K562 (cell line): ENCODE measurements around the gene PCNX3. TPM values are rescaled to one million over a fixed set of nuclear protein-coding genes. Genes with fewer than 3 reads are reported as not detected.

Source experiments
- CBX3 ChIP-seq, 2 experiments: IDR thresholded peaks; 1 replicate in 1 of 2; 2 replicates in 1 of 2; pipeline ENCODE4 v1.6.1; 2012; ENCODE audit warnings: inconsistent platforms in 2 of 2, low read length in 2 of 2, borderline replicate concordance in 1 of 2, control low read depth in 1 of 2
- EGR1 ChIP-seq: fragments of 450-650 bp; conservative IDR thresholded peaks from 2 replicates; pipeline ENCODE4 v1.6.1; 2017; ENCODE audit warnings: mild to moderate bottlenecking
- MIER1 ChIP-seq: fragments of 450-650 bp; IDR thresholded peaks from 2 replicates; pipeline ENCODE4 v1.6.1; 2016; ENCODE audit warnings: antibody characterized with exemption, mild to moderate bottlenecking, low read depth
- MTA3 ChIP-seq: fragments of 450-650 bp; formaldehyde crosslinking; IDR thresholded peaks from 2 replicates; pipeline ENCODE4 v1.6.1; 2017; ENCODE audit warnings: mild to moderate bottlenecking, borderline replicate concordance
- NONO ChIP-seq, 2 experiments: fragments of 200-400 bp in 1 of 2; fragments of 450-650 bp in 1 of 2; formaldehyde crosslinking in 1 of 2; IDR thresholded peaks; 2 replicates each; pipeline ENCODE4 v1.6.1; 2017; ENCODE audit warnings: low read depth in 2 of 2, mild to moderate bottlenecking in 2 of 2, moderate library complexity in 2 of 2, low read length in 1 of 2
- PHTF2 ChIP-seq: fragments of 250-450 bp; sonication (Bioruptor Pico); IDR thresholded peaks from 2 replicates; pipeline ENCODE4 v1.5.0; 2021; ENCODE audit warnings: mild to moderate bottlenecking
- PURB ChIP-seq: sonication (generic); formaldehyde crosslinking; IDR thresholded peaks from 2 replicates; pipeline ENCODE4 v1.9.0; 2021; ENCODE audit warnings: low read depth, mild to moderate bottlenecking, missing genetic modification reagents
- RBM14 ChIP-seq: fragments of 200-400 bp; formaldehyde crosslinking; IDR thresholded peaks from 2 replicates; pipeline ENCODE4 v1.6.1; 2018; ENCODE audit warnings: low read depth, mild to moderate bottlenecking, low read length, moderate library complexity, borderline replicate concordance; ENCODE audit not compliant: insufficient read depth
- SMAD1 ChIP-seq: fragments of 150-350 bp; IDR thresholded peaks from 2 replicates; pipeline ENCODE4 v1.6.1; 2014; ENCODE audit warnings: low read length, low read depth; ENCODE audit not compliant: partially characterized antibody
- TAF1 ChIP-seq: IDR thresholded peaks from 2 replicates; pipeline ENCODE4 v1.6.1; 2011; ENCODE audit warnings: mild to moderate bottlenecking, low read length, moderate library complexity; ENCODE audit not compliant: insufficient read depth, control insufficient read depth, severe bottlenecking; ENCODE audit errors: extremely low read depth
- ZZZ3 ChIP-seq: fragments of 450-650 bp; IDR thresholded peaks from 2 replicates; pipeline ENCODE4 v1.6.1; 2016; ENCODE audit warnings: antibody characterized with exemption, mild to moderate bottlenecking, moderate library complexity
- polyA plus RNA-seq, 8 experiments: library from polyadenylated mRNA; depleted of rRNA in 4 of 8; stranded (reverse) in 5 of 8; unstranded in 3 of 8; fragments of >200 nt; fragmentation: Nextera tagmentation in 2 of 8; fragmentation: Illumina TruSeq in 1 of 8; extraction: Ambion mirVana in 2 of 8; extraction: Trizol in 1 of 8; gene quantifications; 2 replicates each; pipeline versions ENCODE4 v1.2.1 to v1.2.3, GENCODE V29; 2011 to 2014; ENCODE audit warnings: inconsistent platforms in 1 of 8, missing spikeins in 1 of 8
- total RNA-seq, 7 experiments: library from RNA; depleted of rRNA in 6 of 7; stranded (reverse); fragments of >200 nt in 6 of 7; fragmentation: Illumina TruSeq in 2 of 7; extraction: Trizol in 2 of 7; gene quantifications; 2 replicates each; pipeline versions ENCODE4 v1.2.1 to v1.2.3, GENCODE V29; 2011 to 2021; ENCODE audit warnings: low replicate concordance in 1 of 7
- TF ChIP-seq, protein P1 (sequence below): fragments of 250-450 bp; sonication (Bioruptor Pico); IDR thresholded peaks from 2 replicates; pipeline ENCODE4 v1.4.0; 2020; ENCODE audit warnings: mild to moderate bottlenecking
- TF ChIP-seq, protein P2 (sequence below), 2 experiments: fragments of 450-650 bp; conservative IDR thresholded peaks; 2 replicates each; pipeline ENCODE4 v1.6.1; 2017; ENCODE audit warnings: mild to moderate bottlenecking in 2 of 2, moderate library complexity in 2 of 2
- TF ChIP-seq, protein P3 (sequence below): IDR thresholded peaks from 2 replicates; pipeline ENCODE4 v1.6.1; 2012; ENCODE audit warnings: low read depth, low read length, improper control_type of control experiment, borderline replicate concordance
- TF ChIP-seq, protein P4 (sequence below): fragments of 250-450 bp; sonication (Bioruptor Pico); IDR thresholded peaks from 2 replicates; pipeline ENCODE4 v1.5.0; 2021; ENCODE audit warnings: mild to moderate bottlenecking, borderline replicate concordance
- TF ChIP-seq, protein P5 (sequence below): fragments of 450-650 bp; IDR thresholded peaks from 2 replicates; pipeline ENCODE4 v1.6.1; 2014; ENCODE audit warnings: low read depth, mild to moderate bottlenecking, moderate library complexity, borderline replicate concordance

The PCNX3 gene
- total and polyA plus RNA-seq, 9 of the 15 experiments (the other 6 are each of a cell fraction or from before 2014, with no cell fraction given) = 0.11 to 47.8 (median 12.8) TPM

DNA sequence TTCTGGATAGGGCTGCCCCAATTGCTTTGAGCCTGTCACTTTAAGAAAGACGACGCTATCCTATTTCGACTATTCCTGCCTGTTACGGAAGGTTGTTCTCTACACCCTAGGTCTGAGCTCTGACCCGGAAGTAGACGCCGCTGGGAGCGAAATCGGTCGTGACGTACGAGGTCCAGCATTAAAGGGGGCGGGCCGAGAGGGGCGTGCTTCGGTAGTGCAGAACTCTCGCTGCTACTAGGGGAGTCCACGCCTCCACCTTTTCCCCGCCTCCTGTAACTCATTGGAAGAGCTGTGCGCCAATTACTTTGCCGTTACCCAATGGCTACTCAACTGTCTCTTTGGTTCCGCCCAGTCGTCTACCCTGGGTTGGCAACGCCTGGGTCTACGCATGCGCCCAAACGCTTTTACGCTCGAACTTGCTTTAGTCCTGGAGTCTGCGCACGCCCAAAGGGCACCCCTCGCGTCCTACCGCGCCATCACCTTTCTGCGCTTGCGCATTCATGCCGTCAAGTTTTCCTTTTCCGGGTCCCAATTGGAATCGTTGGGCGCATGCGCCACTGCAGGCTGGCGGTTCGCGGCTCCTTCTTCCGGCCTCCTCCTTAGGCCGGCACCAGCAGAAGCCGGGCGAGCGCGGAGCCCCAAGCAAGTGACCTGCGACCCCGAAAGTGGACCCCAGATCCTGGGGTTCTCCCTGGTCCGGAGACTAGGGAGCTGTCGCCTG, at the start of gene PCNX3 (continued):
- TF ChIP-seq, protein P1, sequence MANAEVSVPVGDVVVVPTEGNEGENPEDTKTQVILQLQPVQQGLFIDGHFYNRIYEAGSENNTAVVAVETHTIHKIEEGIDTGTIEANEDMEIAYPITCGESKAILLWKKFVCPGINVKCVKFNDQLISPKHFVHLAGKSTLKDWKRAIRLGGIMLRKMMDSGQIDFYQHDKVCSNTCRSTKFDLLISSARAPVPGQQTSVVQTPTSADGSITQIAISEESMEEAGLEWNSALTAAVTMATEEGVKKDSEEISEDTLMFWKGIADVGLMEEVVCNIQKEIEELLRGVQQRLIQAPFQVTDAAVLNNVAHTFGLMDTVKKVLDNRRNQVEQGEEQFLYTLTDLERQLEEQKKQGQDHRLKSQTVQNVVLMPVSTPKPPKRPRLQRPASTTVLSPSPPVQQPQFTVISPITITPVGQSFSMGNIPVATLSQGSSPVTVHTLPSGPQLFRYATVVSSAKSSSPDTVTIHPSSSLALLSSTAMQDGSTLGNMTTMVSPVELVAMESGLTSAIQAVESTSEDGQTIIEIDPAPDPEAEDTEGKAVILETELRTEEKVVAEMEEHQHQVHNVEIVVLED (CRISPR knock-in tag) = peak; percentile 45; the same call in 1 of the 2 replicates
- TF ChIP-seq, protein P2, sequence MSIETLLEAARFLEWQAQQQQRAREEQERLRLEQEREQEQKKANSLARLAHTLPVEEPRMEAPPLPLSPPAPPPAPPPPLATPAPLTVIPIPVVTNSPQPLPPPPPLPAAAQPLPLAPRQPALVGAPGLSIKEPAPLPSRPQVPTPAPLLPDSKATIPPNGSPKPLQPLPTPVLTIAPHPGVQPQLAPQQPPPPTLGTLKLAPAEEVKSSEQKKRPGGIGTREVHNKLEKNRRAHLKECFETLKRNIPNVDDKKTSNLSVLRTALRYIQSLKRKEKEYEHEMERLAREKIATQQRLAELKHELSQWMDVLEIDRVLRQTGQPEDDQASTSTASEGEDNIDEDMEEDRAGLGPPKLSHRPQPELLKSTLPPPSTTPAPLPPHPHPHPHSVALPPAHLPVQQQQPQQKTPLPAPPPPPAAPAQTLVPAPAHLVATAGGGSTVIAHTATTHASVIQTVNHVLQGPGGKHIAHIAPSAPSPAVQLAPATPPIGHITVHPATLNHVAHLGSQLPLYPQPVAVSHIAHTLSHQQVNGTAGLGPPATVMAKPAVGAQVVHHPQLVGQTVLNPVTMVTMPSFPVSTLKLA (conservative IDR thresholded peaks at IDR 0.05) = peak; percentile 78 to 87
- TF ChIP-seq, protein P3, sequence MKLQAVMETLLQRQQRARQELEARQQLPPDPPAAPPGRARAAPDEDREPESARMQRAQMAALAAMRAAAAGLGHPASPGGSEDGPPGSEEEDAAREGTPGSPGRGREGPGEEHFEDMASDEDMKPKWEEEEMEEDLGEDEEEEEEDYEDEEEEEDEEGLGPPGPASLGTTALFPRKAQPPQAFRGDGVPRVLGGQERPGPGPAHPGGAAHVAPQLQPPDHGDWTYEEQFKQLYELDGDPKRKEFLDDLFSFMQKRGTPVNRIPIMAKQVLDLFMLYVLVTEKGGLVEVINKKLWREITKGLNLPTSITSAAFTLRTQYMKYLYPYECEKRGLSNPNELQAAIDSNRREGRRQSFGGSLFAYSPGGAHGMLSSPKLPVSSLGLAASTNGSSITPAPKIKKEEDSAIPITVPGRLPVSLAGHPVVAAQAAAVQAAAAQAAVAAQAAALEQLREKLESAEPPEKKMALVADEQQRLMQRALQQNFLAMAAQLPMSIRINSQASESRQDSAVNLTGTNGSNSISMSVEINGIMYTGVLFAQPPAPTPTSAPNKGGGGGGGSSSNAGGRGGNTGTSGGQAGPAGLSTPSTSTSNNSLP = no peak
- no peak for TF ChIP-seq ZZZ3
- no peak for TF ChIP-seq SMAD1
- no peak for TF ChIP-seq PURB (CRISPR knock-in tag)
- TF ChIP-seq, protein P4, sequence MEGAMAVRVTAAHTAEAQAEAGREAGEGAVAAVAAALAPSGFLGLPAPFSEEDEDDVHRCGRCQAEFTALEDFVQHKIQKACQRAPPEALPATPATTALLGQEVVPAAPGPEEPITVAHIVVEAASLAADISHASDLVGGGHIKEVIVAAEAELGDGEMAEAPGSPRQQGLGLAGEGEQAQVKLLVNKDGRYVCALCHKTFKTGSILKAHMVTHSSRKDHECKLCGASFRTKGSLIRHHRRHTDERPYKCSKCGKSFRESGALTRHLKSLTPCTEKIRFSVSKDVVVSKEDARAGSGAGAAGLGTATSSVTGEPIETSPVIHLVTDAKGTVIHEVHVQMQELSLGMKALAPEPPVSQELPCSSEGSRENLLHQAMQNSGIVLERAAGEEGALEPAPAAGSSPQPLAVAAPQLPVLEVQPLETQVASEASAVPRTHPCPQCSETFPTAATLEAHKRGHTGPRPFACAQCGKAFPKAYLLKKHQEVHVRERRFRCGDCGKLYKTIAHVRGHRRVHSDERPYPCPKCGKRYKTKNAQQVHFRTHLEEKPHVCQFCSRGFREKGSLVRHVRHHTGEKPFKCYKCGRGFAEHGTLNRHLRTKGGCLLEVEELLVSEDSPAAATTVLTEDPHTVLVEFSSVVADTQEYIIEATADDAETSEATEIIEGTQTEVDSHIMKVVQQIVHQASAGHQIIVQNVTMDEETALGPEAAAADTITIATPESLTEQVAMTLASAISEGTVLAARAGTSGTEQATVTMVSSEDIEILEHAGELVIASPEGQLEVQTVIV (CRISPR knock-in tag) = no peak
- TF ChIP-seq TAF1 = peak; percentile 53
- TF ChIP-seq PHTF2 (CRISPR knock-in tag) = no peak
- no peak for TF ChIP-seq MIER1
- TF ChIP-seq CBX3 (IDR thresholded peaks at IDR 0.05; ENCODE audit: borderline replicate concordance in 1 of 2, low read length in 2 of 2) = no peak
- TF ChIP-seq NONO (IDR thresholded peaks at IDR 0.05; ENCODE audit: low read depth in 2 of 2, low read length in 1 of 2) = no peak
- TF ChIP-seq MTA3 = peak; percentile 49; the same call in 1 of the 2 replicates
- no peak for TF ChIP-seq RBM14
- TF ChIP-seq, protein P5, sequence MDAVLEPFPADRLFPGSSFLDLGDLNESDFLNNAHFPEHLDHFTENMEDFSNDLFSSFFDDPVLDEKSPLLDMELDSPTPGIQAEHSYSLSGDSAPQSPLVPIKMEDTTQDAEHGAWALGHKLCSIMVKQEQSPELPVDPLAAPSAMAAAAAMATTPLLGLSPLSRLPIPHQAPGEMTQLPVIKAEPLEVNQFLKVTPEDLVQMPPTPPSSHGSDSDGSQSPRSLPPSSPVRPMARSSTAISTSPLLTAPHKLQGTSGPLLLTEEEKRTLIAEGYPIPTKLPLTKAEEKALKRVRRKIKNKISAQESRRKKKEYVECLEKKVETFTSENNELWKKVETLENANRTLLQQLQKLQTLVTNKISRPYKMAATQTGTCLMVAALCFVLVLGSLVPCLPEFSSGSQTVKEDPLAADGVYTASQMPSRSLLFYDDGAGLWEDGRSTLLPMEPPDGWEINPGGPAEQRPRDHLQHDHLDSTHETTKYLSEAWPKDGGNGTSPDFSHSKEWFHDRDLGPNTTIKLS = peak; percentile 78; the same call in 1 of the 2 replicates
- TF ChIP-seq EGR1 = peak; percentile 55; the same call in 1 of the 2 replicates
